Measurements from ENCODE around the gene NOTCH1.

DNA sequence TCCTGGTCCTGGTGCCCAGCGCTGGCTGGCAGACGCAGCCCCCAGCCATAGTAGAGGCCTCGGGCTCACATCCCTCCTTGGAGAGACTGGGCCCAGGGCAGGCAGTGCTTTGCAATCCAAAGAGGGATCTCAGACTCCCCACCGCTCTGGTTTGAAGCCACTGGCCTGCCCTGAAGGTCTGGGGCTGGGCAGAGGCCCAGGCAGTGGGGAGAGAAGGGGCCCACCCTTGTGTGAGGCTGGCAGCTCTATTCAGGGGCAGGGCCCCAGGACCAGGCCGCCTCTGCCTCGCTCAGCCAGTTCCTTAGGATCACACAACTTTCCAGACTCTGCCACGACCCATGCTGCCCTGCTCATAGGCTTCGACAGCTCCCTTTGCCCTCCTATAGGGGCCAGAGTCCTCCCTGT lies 52.3 kb downstream of the NOTCH1 start:
- TF ChIP-seq GATA2 (IDR thresholded peaks at IDR 0.05; ENCODE audit: low read depth, low read length) (no peak), GATA3 (IDR thresholded peaks at IDR 0.05; ENCODE audit: low read depth, low read length) (no peak)
